GM12873 (cell line): ENCODE results near the gene PCSK6.

Source experiments
- TF ChIP-seq, protein P1 (sequence below): IDR thresholded peaks from 2 replicates; pipeline ENCODE4 v1.5.1; 2012; ENCODE audit warnings: low read depth, mild to moderate bottlenecking, moderate library complexity, low read length, control low read depth; ENCODE audit not compliant: insufficient read depth; ENCODE audit errors: missing control alignments

The PCSK6 gene

DNA sequence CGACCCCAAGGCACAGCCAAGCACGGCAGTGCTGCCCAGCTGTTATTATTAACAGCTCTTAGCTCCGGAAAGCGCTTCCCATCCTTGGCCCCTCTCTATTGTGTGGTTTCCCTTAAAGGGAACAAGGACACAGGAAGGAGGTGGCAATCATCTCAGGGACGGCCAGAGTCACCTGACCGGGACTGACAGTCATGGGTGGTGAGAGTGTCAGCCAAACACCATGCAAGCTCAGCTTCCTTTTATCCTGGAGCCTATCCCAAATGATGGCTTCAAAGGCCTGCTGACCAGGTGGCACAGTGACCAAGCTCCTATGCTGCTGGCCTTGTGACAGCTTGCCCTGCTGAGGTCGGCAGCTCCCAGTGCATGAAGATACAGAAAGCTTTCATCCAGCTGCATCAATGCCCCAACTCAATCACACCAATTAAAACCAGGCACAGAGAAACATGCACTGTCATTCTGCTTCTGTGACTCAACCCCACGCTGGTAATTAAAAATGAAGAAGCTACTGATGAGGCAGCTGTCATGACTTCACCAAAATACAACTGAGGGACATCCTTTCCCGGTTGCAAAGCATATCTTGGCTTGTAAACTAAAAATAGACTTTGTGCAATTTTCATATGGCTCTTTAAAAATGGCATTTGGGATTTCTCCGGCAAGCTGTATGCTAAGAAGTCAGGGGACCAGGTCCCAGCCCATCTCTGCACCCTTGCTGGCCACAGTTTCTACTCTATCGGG lies 34.0 kb downstream of the PCSK6 start:
- TF ChIP-seq, protein P1, sequence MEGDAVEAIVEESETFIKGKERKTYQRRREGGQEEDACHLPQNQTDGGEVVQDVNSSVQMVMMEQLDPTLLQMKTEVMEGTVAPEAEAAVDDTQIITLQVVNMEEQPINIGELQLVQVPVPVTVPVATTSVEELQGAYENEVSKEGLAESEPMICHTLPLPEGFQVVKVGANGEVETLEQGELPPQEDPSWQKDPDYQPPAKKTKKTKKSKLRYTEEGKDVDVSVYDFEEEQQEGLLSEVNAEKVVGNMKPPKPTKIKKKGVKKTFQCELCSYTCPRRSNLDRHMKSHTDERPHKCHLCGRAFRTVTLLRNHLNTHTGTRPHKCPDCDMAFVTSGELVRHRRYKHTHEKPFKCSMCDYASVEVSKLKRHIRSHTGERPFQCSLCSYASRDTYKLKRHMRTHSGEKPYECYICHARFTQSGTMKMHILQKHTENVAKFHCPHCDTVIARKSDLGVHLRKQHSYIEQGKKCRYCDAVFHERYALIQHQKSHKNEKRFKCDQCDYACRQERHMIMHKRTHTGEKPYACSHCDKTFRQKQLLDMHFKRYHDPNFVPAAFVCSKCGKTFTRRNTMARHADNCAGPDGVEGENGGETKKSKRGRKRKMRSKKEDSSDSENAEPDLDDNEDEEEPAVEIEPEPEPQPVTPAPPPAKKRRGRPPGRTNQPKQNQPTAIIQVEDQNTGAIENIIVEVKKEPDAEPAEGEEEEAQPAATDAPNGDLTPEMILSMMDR = no peak

DNA sequence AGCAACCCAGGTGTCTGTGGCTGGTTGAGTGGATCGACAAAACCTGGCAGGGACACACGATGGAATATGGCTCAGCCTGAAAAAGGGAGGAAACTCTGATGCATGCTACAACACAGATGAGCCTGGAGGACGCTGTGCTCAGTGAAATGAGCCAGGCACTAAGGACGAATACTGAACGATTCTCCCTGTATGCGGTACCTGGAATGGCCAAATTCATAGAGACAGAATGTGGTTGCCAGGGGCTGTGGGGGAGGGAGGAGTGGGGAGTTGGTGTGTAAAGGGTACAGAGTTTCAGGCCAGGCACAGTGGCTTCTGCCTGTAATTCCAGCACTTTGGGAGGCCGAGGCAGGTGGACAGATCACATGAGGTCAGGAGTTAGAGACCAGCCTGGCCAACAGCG lies 35.1 kb downstream of the PCSK6 start:
- TF ChIP-seq, protein P1 = no peak

DNA sequence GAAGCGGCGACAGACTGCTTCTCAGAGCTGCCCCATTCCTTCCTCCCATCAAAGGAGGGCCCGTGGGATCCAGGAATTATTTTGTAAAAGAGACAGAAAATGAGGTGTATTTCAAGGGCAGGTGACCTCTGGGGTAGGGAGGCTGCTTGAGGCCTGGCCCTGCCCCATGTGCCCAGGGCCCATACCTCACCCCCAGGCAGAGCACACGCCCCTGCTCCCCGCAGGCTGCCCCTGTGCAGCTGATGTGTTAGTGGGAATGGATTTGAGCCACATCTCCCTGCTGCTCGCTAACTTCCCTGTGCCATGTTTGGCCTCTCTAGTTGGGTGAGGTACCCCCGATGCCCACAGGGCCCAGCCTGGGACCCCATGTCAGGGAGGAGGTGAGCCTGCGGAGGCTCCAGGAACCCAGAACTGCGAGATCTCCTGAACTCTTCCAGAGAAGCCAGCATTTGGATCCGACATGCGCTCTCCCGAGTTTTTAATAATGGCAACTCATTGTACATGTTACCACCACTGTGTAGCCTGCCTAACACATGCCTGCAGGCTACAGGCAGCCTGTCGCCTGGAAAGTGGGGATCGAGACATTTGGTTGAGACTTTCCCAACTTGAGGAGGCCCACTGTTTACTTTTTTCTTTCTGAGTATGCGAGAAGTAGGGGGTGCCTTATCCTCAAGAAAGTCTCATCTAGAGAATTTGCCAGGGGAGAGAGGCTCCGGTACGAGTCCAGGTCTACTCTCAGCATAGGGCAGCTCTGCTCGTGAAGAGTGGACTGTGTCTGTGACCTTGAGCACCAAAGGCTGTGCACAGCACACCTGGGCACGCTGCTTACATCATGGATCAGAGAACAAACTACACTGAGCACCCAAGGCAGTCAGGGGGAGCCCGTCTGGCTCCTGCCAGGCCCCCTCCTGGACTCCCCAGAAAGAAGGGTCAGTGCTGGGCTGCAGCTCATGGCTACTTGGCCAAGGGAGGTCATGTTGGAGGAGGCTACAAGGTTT lies 36.1 kb downstream of the PCSK6 start:
- TF ChIP-seq, protein P1 = no peak

DNA sequence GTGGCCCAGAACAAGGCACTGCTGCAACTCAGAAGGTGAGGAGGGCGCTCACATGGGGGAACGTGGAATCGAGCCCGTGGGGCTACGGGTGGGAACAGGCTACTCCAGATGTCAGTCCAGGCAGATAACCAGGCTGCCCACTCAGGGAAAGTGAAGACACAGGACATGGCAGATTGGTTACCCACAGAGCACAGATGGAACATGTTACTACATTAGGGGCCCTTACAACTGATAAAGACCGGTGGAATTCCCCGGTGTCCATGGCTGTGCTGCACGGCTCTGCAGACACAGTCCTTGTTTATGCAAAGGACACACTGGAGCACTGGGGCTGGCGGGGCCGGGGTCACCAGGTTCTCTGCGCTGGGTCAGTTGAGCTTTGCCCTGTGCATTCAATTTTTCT lies 36.9 kb downstream of the PCSK6 start:
- TF ChIP-seq, protein P1 = no peak

DNA sequence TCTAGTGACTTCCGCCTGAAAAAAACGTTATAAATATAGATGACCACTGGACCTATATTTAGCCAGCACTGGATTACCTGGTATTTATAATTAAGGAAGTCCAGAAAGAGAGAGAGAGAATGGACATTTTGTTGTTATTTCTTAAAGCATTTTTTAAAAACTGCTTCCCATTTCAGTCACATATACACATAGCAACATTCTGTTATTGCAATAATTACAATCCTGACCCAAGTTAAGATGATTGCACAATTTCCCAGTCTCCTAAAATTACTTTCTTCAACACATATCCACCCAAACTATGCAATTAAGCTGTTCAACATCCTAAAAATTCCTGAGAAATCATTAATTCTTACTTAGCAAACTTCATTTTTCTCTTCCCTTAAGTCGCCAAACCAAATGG lies 37.7 kb downstream of the PCSK6 start:
- TF ChIP-seq, protein P1 = no peak

DNA sequence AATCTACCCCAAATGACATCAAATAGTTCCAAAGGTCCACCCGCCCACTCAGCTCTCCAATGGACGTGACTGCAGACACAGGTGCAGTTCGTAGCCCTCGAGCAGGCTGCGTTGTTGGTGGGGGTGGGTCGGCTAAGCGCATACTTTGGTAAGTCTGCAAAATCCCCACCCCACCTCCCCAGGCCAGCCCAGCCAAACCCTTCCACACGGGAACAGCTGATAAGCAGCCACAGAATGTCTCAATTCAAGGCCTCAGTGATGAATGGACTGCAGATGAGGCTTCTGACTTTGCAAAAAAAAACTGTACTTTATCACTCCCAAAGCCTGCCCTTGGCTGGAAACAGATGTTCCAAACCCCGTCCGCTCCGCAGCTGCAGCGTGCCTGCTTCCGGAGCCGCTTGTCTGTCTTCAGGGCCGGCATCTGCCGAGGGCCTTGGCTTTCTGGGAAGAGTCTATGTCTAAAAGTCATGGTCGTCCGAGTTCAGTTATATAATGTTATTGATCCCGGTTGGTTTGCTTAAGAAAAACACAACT lies 38.2 kb downstream of the PCSK6 start:
- TF ChIP-seq, protein P1 = no peak

DNA sequence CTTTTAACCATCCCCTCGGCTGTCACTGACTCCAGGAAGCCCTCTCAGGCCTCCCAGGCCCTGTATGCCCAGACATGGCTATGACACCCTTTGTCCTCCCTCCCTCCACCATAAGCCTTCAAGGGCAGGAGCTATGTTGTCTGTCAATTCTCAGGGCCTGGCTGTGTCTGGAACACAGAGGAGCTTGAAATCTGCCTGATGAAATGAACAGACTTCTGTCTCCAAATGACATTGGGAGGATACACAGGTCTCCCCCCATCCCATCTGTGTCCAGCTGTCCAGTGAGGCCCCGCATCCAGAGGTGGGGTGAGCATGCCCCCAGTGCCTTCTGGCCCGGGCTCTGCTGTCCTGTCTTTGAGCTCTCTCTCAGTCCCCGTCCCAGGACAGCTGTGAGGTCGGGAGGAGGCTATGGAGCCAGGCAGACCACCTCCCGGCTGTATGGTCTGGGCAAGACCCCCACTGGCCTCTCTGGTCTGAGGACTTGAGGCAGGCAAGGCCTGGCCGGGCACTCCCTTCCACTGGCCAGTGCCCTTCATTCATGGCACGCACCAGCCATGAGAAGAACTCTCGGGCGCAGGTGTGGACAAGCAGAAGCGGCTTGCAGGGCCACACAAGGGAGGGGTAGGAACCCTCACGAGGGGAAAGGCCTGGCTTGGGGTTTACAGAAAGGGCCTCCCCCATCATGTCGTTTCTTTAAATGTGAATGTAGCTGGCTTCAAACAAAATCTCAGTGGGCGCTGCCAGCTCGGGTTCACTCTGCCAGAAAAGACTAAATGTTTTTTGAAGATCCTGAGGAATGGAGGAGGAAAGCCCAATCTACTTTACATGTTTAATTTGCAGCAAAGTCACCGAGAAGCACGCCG lies 38.9 kb downstream of the PCSK6 start:
- TF ChIP-seq, protein P1 = no peak
